GM23338 (cell line): ENCODE measurements around the gene SLC66A2. TPM values are rescaled to one million over a fixed set of nuclear protein-coding genes. Genes with fewer than 3 reads are reported as not detected.

ENCODE experiments used
- ATAC-seq: fragments of 200-7000 bp; cut with Tn5 transposase; 3 replicates; pipeline ENCODE4 v1.9.1; 2020
- DNase-seq: peaks from one replicate; pipeline ENCODE4 v3.0.0-alpha.2; 2015; ENCODE audit warnings: low spot score
- H2AFZ ChIP-seq: fragments of 200-600 bp; sonication (generic); 2 replicates; pipeline ENCODE4 v1.8.0; 2016; ENCODE audit warnings: antibody characterized with exemption, mild to moderate bottlenecking, moderate library complexity
- H3F3A ChIP-seq: fragments of 200-600 bp; sonication (generic); replicated peaks from 2 replicates; pipeline ENCODE4 v1.8.0; 2017; ENCODE audit warnings: antibody characterized with exemption, mixed run types, low read depth
- H3K27ac ChIP-seq: fragments of 200-600 bp; sonication (generic); 2 replicates; pipeline ENCODE4 v1.6.1; 2016; ENCODE audit warnings: low read depth
- H3K27me3 ChIP-seq: fragments of 200-600 bp; sonication (generic); 2 replicates; pipeline ENCODE4 v1.8.0; 2016; ENCODE audit warnings: mild to moderate bottlenecking, mixed run types, moderate library complexity; ENCODE audit not compliant: insufficient read depth
- H3K36me3 ChIP-seq: fragments of 200-600 bp; sonication (generic); 2 replicates; pipeline ENCODE4 v1.8.0; 2016; ENCODE audit warnings: mild to moderate bottlenecking; ENCODE audit not compliant: insufficient read depth
- H3K4me1 ChIP-seq: fragments of 200-600 bp; sonication (generic); 2 replicates; pipeline ENCODE4 v1.8.0; 2016; ENCODE audit warnings: mild to moderate bottlenecking, moderate library complexity; ENCODE audit not compliant: insufficient read depth
- H3K4me2 ChIP-seq: fragments of 200-600 bp; sonication (generic); 2 replicates; pipeline ENCODE4 v1.7.1; 2017; ENCODE audit warnings: mixed run types
- H3K4me3 ChIP-seq: fragments of 200-600 bp; sonication (generic); 2 replicates; pipeline ENCODE4 v1.6.1; 2016; ENCODE audit warnings: mixed run types
- H3K79me2 ChIP-seq: fragments of 200-600 bp; sonication (generic); replicated peaks from 2 replicates; pipeline ENCODE4 v1.8.0; 2017; ENCODE audit warnings: mild to moderate bottlenecking; ENCODE audit not compliant: insufficient read depth
- H3K9me2 ChIP-seq: fragments of 200-600 bp; sonication (generic); 2 replicates; pipeline ENCODE4 v1.8.0; 2017; ENCODE audit not compliant: insufficient read depth
- H4K20me1 ChIP-seq: fragments of 200-600 bp; sonication (generic); replicated peaks from 2 replicates; pipeline ENCODE4 v1.8.0; 2017; ENCODE audit warnings: mild to moderate bottlenecking; ENCODE audit not compliant: insufficient read depth
- H3K27ac Mint-ChIP-seq: 2 replicates; pipeline ENCODE4 v1.8.0; 2020; ENCODE audit warnings: inconsistent platforms, mild to moderate bottlenecking, moderate library complexity, mixed read lengths
- H3K27me3 Mint-ChIP-seq: 3 replicates; pipeline ENCODE4 v1.8.0; 2022; ENCODE audit warnings: low read depth, mild to moderate bottlenecking, moderate library complexity, mixed read lengths, inconsistent platforms; ENCODE audit not compliant: insufficient read depth, poor library complexity
- H3K36me3 Mint-ChIP-seq: 3 replicates; pipeline ENCODE4 v1.8.0; 2021; ENCODE audit warnings: low read depth, mild to moderate bottlenecking, inconsistent platforms, moderate library complexity, mixed read lengths
- H3K4me1 Mint-ChIP-seq: 3 replicates; pipeline ENCODE4 v1.8.0; 2020; ENCODE audit warnings: mild to moderate bottlenecking, inconsistent platforms, mixed read lengths
- H3K4me3 Mint-ChIP-seq: 3 replicates; pipeline ENCODE4 v1.8.0; 2021; ENCODE audit warnings: moderate library complexity, mild to moderate bottlenecking, inconsistent platforms, mixed read lengths
- H3K9me3 Mint-ChIP-seq: 3 replicates; pipeline ENCODE4 v1.8.0; 2020; ENCODE audit warnings: moderate library complexity, mild to moderate bottlenecking, inconsistent platforms, mixed read lengths
- CREB1 ChIP-seq: fragments of 250-450 bp; sonication (Bioruptor Pico); IDR thresholded peaks from 2 replicates; pipeline ENCODE4 v1.5.0; 2020; ENCODE audit warnings: low read depth, mild to moderate bottlenecking, moderate library complexity
- CTCF ChIP-seq, 2 experiments: fragments of 200-600 bp in 1 of 2; sonication (generic) in 1 of 2; conservative IDR thresholded peaks; 2 replicates each; pipeline versions ENCODE4 v1.5.1 to v1.6.1; 2016 to 2017; ENCODE audit warnings: antibody characterized with exemption in 2 of 2, low read depth in 2 of 2, mild to moderate bottlenecking in 2 of 2, moderate library complexity in 1 of 2
- ETS1 ChIP-seq: IDR thresholded peaks from 2 replicates; pipeline ENCODE4 v1.6.1; 2016; ENCODE audit warnings: antibody characterized with exemption
- EZH2 ChIP-seq: fragments of 200-600 bp; sonication (generic); IDR thresholded peaks from one replicate; pipeline ENCODE4 v1.8.0; 2017; ENCODE audit warnings: antibody characterized with exemption, mild to moderate bottlenecking, low read depth; ENCODE audit not compliant: unreplicated experiment
- EZH2phosphoT487 ChIP-seq: fragments of 200-600 bp; sonication (generic); IDR thresholded peaks from one replicate; pipeline ENCODE4 v1.8.1; 2018; ENCODE audit warnings: antibody characterized with exemption; ENCODE audit not compliant: unreplicated experiment
- JUNB ChIP-seq: IDR thresholded peaks from one replicate; pipeline ENCODE4 v1.6.1; 2016; ENCODE audit warnings: antibody characterized with exemption; ENCODE audit not compliant: unreplicated experiment
- NANOG ChIP-seq: IDR thresholded peaks from 2 replicates; pipeline ENCODE4 v1.6.1; 2016; ENCODE audit warnings: antibody characterized with exemption, borderline replicate concordance
- POLR2AphosphoS5 ChIP-seq: IDR thresholded peaks from 2 replicates; pipeline ENCODE4 v1.6.1; 2016; ENCODE audit warnings: antibody characterized with exemption, low read depth
- REST ChIP-seq: IDR thresholded peaks from one replicate; pipeline ENCODE4 v1.6.1; 2018; ENCODE audit warnings: antibody characterized with exemption; ENCODE audit not compliant: unreplicated experiment
- STAT1 ChIP-seq: IDR thresholded peaks from one replicate; pipeline ENCODE4 v1.6.1; 2016; ENCODE audit warnings: antibody characterized with exemption; ENCODE audit not compliant: unreplicated experiment
- ZNF114 ChIP-seq: fragments of 250-450 bp; sonication (Bioruptor Pico); IDR thresholded peaks from 2 replicates; pipeline ENCODE4 v1.5.0; 2020; ENCODE audit warnings: mild to moderate bottlenecking, moderate library complexity
- ZNF331 ChIP-seq: fragments of 250-450 bp; sonication (Bioruptor Pico); IDR thresholded peaks from 2 replicates; pipeline ENCODE4 v1.5.0; 2020; ENCODE audit warnings: low read depth, mild to moderate bottlenecking, moderate library complexity
- ZNF462 ChIP-seq: fragments of 250-450 bp; sonication (Bioruptor Pico); IDR thresholded peaks from 2 replicates; pipeline ENCODE4 v1.5.0; 2020; ENCODE audit warnings: mild to moderate bottlenecking, moderate library complexity
- polyA plus RNA-seq: library from polyadenylated mRNA; unstranded; fragments of >200 nt; fragmentation: Nextera tagmentation; extraction: Ambion mirVana; gene quantifications from 2 replicates; pipeline ENCODE4 v1.2.1, GENCODE V29; 2016
- total RNA-seq: library from RNA; depleted of rRNA; stranded (reverse); fragments of >200 nt; shearing (Covaris generic); gene quantifications from 2 replicates; pipeline ENCODE4 v1.2.3, GENCODE V29; 2014

Gene SLC66A2
- total and polyA plus RNA-seq, 2 experiments from 2014 or later: 4.0 to 18.1 TPM

- Histone ChIP-seq H3K9me2 (no peaks in the 10 kb centered on the region), H3K36me3 (no peaks in the 10 kb centered on the region), H3K4me1 (no peaks in the 10 kb centered on the region), H3K27me3 (no peaks in the 10 kb centered on the region), H3K4me3 (no peak overlapping the region), H4K20me1 (no peaks in the 10 kb centered on the region), H3F3A (no peaks in the 10 kb centered on the region), H2AFZ (no peak overlapping the region), H3K27ac (no peak overlapping the region), H3K79me2 (no peaks in the 10 kb centered on the region), H3K4me2 (no peak overlapping the region)
- Mint-ChIP-seq H3K27me3 (peaks cover 16% of the 10 kb centered on the region), H3K4me1 (peaks cover 12% of the 10 kb centered on the region), H3K9me3 (peaks cover 9% of the 10 kb centered on the region), H3K27ac (no peak overlapping the region), H3K36me3 (peaks cover 3% of the 10 kb centered on the region; the same call in 2 of the 3 replicates), H3K4me3 (no peak overlapping the region)
- DNase-seq: no peak
- ATAC-seq: no peak
- TF ChIP-seq EZH2phosphoT487: no peak
- TF ChIP-seq REST: no peak
- no peak for TF ChIP-seq ZNF114 (CRISPR knock-in tag)
- no peak for TF ChIP-seq NANOG
- TF ChIP-seq EZH2: no peak
- no peak for TF ChIP-seq STAT1
- no peak for TF ChIP-seq CTCF (conservative IDR thresholded peaks at IDR 0.05; ENCODE audit: low read depth in 2 of 2)
- no peak for TF ChIP-seq ZNF331 (CRISPR knock-in tag)
- TF ChIP-seq JUNB: no peak
- no peak for TF ChIP-seq CREB1 (CRISPR knock-in tag)
- TF ChIP-seq ETS1: no peak
- no peak for TF ChIP-seq ZNF462 (CRISPR knock-in tag)
- no peak for TF ChIP-seq POLR2AphosphoS5
Measured at GRCh38 chr18:79916128-79916494, 35.3 kb downstream of the SLC66A2 start.
